OCI-LY7 (cell line): Measurements from ENCODE around the gene PUM2. TPM values are rescaled to one million over a fixed set of nuclear protein-coding genes. Genes with fewer than 3 reads are reported as not detected.

Experiments used
- Bru-seq: library from RNA; stranded (reverse); fragments of 400-500 nt; gene quantifications from one replicate; lab custom pipeline; 2021; lab: Mats Ljungman, UMichigan
- BruChase-seq, 2 experiments: library from RNA; stranded (reverse); fragments of 400-500 nt; gene quantifications; one replicate each; lab custom pipeline; 2021; lab: Mats Ljungman, UMichigan
- BruUV-seq: library from RNA; stranded (reverse); fragments of 400-500 nt; replicated peaks from 2 replicates; lab custom pipeline; 2021; lab: Mats Ljungman, UMichigan
- CTCF ChIA-PET: fragments of 300-600 bp; sonication (Branson Sonifier 250); formaldehyde crosslinking; loops from one replicate; lab custom pipeline; 2022; ENCODE audit warnings: antibody characterized with exemption; ENCODE audit not compliant: unreplicated experiment; lab: Charles Lee
- POLR2A ChIA-PET: fragments of 300-600 bp; sonication (Branson Sonifier 250); formaldehyde crosslinking; loops from one replicate; lab custom pipeline; 2022; ENCODE audit warnings: antibody characterized with exemption; lab: Charles Lee
- DNase-seq: peaks from one replicate; pipeline ENCODE4 v3.0.0-alpha.2; 2015; ENCODE audit warnings: low spot score
- H2AFZ ChIP-seq: fragments of 200-600 bp; sonication (generic), shearing (Covaris generic); 2 replicates; pipeline ENCODE4 v1.6.1; 2014; ENCODE audit warnings: mild to moderate bottlenecking, antibody characterized with exemption, low read length, moderate library complexity
- H3K27ac ChIP-seq: fragments of 200-600 bp; sonication (generic); 2 replicates; pipeline ENCODE4 v1.5.1; 2014; ENCODE audit warnings: mixed run types, low read depth, mild to moderate bottlenecking, moderate library complexity, low read length, inconsistent platforms; ENCODE audit not compliant: poor library complexity, severe bottlenecking
- H3K36me3 ChIP-seq: fragments of 200-600 bp; sonication (generic); 2 replicates; pipeline ENCODE4 v1.6.1; 2014; ENCODE audit warnings: mild to moderate bottlenecking, antibody characterized with exemption, low read length, moderate library complexity, mixed read lengths; ENCODE audit not compliant: insufficient read depth
- H3K4me1 ChIP-seq: fragments of 200-600 bp; sonication (generic); 2 replicates; pipeline ENCODE4 v1.5.1; 2014; ENCODE audit warnings: mild to moderate bottlenecking, low read length; ENCODE audit not compliant: insufficient read depth, poor library complexity, severe bottlenecking
- H3K4me2 ChIP-seq: fragments of 200-600 bp; sonication (generic); 2 replicates; pipeline ENCODE4 v1.6.1; 2014; ENCODE audit warnings: mild to moderate bottlenecking, low read length
- H3K4me3 ChIP-seq: fragments of 200-600 bp; sonication (generic); 2 replicates; pipeline ENCODE4 v1.5.1; 2014; ENCODE audit warnings: mild to moderate bottlenecking, low read depth, low read length; ENCODE audit not compliant: poor library complexity, severe bottlenecking
- H3K79me2 ChIP-seq: fragments of 200-600 bp; sonication (generic); 2 replicates; pipeline ENCODE4 v1.6.1; 2016; ENCODE audit warnings: low read depth, mild to moderate bottlenecking, low read length, moderate library complexity, mixed read lengths; ENCODE audit not compliant: insufficient read depth
- H3K9me2 ChIP-seq: fragments of 200-600 bp; sonication (generic); 2 replicates; pipeline ENCODE4 v1.6.1; 2016; ENCODE audit warnings: mild to moderate bottlenecking, low read length, mixed read lengths; ENCODE audit not compliant: insufficient read depth
- H3K9me3 ChIP-seq: fragments of 200-600 bp; sonication (generic); 2 replicates; pipeline ENCODE4 v1.6.1; 2014; ENCODE audit warnings: mild to moderate bottlenecking, mixed run types, low read length, mixed read lengths
- H4K20me1 ChIP-seq: fragments of 200-600 bp; sonication (generic); 2 replicates; pipeline ENCODE4 v1.6.1; 2014; ENCODE audit warnings: mild to moderate bottlenecking, antibody characterized with exemption, low read length, moderate library complexity, mixed read lengths; ENCODE audit not compliant: insufficient read depth
- CTCF ChIP-seq: fragments of 200-600 bp; sonication (generic); conservative IDR thresholded peaks from 2 replicates; pipeline ENCODE4 v1.5.1; 2014; ENCODE audit warnings: mild to moderate bottlenecking, antibody characterized with exemption, low read length, moderate library complexity, mixed read lengths
- EZH2phosphoT487 ChIP-seq: fragments of 200-600 bp; sonication (generic); IDR thresholded peaks from 2 replicates; pipeline ENCODE4 v1.6.1; 2018; ENCODE audit warnings: low read depth, borderline replicate concordance, mild to moderate bottlenecking, mixed run types, antibody characterized with exemption, low read length, moderate library complexity, mixed read lengths
- intact Hi-C: fragments of 100-400 bp; cut with micrococcal nuclease; formaldehyde crosslinking; loops from one replicate; pipeline ENCODE4 v1.10.0; 2022; ENCODE audit not compliant: unreplicated experiment
- long read RNA-seq: library from polyadenylated mRNA; stranded (forward); transcript quantifications from one replicate; pipeline ENCODE4 v2.0.0, GENCODE V29; 2022
- total RNA-seq, 2 experiments: library from RNA; depleted of rRNA in 1 of 2; stranded (reverse); fragments of >200 nt in 1 of 2; shearing (Covaris generic) in 1 of 2; gene quantifications; 2 replicates each; pipeline ENCODE4 v1.2.3, GENCODE V29; 2014 to 2022

PUM2 gene
- 40.4 and 48.2 TPM in 2 replicates for total RNA-seq (2014; rRNA removed; shearing (Covaris generic))
- 116 and 122 TPM in 2 replicates for total RNA-seq (2022)
- Bru-seq, nascent RNA = percentile 97 among the genes with signal in this experiment
- BruChase-seq, experiment 1, labeled RNA remaining after a 6-hour chase = percentile 93 among the genes with signal in this experiment
- BruChase-seq, experiment 2, labeled RNA remaining after a 2-hour chase = percentile 96 among the genes with signal in this experiment
- long read RNA-seq, transcript PUM2-204 (21 exons, 3,594 nt) = major isoform, 8 of 87 reads
- long read RNA-seq, partial matches to known transcripts = 24 of 87 reads
- long read RNA-seq, other reads (novel, unspliced or antisense) = 55 of 87 reads

DNA sequence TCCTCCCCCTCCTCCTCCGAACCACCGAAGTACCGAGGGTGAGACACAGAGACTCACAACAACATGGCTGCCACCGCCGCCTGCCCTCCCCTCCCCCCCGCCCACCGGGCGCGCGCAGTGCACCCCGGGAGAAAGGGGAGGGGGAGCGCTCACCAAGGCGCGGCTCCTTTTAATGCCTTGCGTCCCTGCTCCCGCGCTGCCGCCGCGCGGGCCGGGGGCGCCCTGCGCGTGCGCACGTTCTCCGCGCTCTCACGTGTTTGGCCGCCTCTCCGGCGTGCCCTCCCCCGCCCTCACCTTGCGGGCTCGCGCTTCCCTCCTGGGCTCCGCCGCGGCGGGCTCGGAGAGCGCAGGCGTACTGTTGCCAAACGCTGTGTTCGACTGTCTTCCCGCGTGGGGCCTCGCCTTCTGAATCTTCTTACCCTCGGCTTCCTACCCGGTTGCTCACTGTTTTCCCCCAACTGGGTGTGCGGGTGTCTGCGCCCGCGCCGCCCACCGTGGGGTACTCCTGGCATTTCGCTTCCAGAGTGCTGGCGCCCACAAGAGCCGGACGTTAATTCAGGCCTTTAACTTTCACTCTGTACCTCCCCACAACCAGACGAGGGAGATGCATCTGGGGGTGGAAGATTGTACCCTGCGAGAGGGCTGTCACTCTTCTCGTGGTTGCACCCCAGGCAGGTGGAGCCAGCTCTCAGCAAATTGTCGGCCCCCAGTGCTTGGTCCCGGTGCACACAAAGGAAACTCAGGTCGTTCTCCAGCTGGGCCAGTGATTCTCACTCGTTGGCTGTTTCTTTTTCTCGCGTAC, at the start of gene PUM2:
PUM2 (minus strand) TSS at position 92 of the 802 bp plus-strand sequence. CDS start 23,484 bp downstream, outside the sequence.
- peak; percentile 97 for DNase-seq
- peak within 1 kb of the TSS; percentile 91 for H3K27ac ChIP-seq
- peaks cover 35% of the 10 kb centered on the region for H4K20me1 ChIP-seq
- H3K9me3 ChIP-seq = no peaks in the 10 kb centered on the region
- no peaks in the 10 kb centered on the region for H3K9me2 ChIP-seq
- peaks cover 43% of the 10 kb centered on the region for H3K4me1 ChIP-seq
- ChIA-PET POLR2A (interaction anchor here (0.7 to 0.9 kb wide), 2 partner anchors 9 to 58 kb away, joined by 3 read pairs; no protein-coding TSS in a partner anchor), CTCF (no interaction called here)
- BruUV-seq = TSS peak; percentile 89
- peak within 1 kb of the TSS; percentile 76; the same call in 1 of the 2 replicates for H2AFZ ChIP-seq
- H3K4me2 ChIP-seq = peak within 1 kb of the TSS; percentile 83
- TF ChIP-seq EZH2phosphoT487 (no peak), CTCF (0 out of 2 replicates have a peak, but pooled peaks have one; percentile 21)
- peaks cover 49% of the 10 kb centered on the region for H3K79me2 ChIP-seq
- H3K36me3 ChIP-seq = peaks cover 38% of the 10 kb centered on the region
- H3K4me3 ChIP-seq = peak within 1 kb of the TSS; percentile 82
- intact Hi-C loops = loop anchor here (1.0 to 2.0 kb wide), 3 partner anchors 244 to 450 kb away; partner anchors contain the start of genes LAPTM4A and TTC32

DNA sequence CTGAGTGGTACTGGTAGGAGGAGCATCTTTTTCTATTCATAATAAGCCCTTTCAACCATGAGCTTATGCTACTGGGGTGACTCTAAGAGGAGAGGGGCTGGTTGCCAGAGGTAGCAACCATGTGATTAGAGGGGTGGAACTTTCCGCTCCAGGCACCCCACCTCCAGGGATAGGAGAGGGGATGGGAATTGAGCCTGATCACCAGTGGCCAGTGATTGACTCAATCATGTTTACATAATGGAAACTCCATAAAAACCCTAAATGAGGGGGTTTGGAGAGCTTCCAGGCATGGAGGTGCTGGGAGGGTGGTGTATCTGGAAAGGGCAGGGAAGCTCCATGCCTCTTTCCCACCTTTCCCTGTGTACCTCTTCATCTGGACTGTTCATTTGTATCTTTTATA, 49.7 kb upstream of the PUM2 start:
- no peak for TF ChIP-seq EZH2phosphoT487
- no peak for TF ChIP-seq CTCF
- intact Hi-C loops = no loop called here
- Histone ChIP-seq H3K27ac (no peak overlapping the region), H3K79me2 (no peaks in the 10 kb centered on the region), H3K4me3 (no peak overlapping the region), H3K36me3 (no peaks in the 10 kb centered on the region), H2AFZ (no peak overlapping the region), H3K4me1 (no peaks in the 10 kb centered on the region), H4K20me1 (no peaks in the 10 kb centered on the region), H3K9me3 (no peaks in the 10 kb centered on the region), H3K4me2 (no peak overlapping the region), H3K9me2 (no peaks in the 10 kb centered on the region)
- ChIA-PET CTCF (interaction anchor here (2.1 kb wide), 1 partner anchor 10 kb away, joined by 6 read pairs; no protein-coding TSS in a partner anchor), POLR2A (no interaction called here)
- DNase-seq = no peak
- no TSS peak for BruUV-seq
